Cardiac fibroblast (primary cell): ENCODE data around the gene ABCC1.
A peak's percentile ranks its signal among the peaks of the same experiment; 100 is the strongest.

ENCODE experiments used
- DNase-seq, 2 donors: peaks; one replicate each; pipeline versions ENCODE4 v3.0.0 to v3.0.0-alpha.2; 2010; ENCODE audit warnings: low read depth in 2 of 2
- H3K4me3 ChIP-seq, 2 donors: replicated peaks in 1 of 2; 1 replicate in 1 of 2; 2 replicates in 1 of 2; pipeline ENCODE4 v1.5.1; 2011; ENCODE audit warnings: low read depth in 2 of 2, low read length in 2 of 2, mild to moderate bottlenecking in 2 of 2, moderate library complexity in 1 of 2
- TF ChIP-seq, protein P1 (sequence below): IDR thresholded peaks from one replicate; pipeline ENCODE4 v1.5.1; 2011; ENCODE audit warnings: low read depth, mild to moderate bottlenecking, low read length, inconsistent platforms

The ABCC1 gene

DNA sequence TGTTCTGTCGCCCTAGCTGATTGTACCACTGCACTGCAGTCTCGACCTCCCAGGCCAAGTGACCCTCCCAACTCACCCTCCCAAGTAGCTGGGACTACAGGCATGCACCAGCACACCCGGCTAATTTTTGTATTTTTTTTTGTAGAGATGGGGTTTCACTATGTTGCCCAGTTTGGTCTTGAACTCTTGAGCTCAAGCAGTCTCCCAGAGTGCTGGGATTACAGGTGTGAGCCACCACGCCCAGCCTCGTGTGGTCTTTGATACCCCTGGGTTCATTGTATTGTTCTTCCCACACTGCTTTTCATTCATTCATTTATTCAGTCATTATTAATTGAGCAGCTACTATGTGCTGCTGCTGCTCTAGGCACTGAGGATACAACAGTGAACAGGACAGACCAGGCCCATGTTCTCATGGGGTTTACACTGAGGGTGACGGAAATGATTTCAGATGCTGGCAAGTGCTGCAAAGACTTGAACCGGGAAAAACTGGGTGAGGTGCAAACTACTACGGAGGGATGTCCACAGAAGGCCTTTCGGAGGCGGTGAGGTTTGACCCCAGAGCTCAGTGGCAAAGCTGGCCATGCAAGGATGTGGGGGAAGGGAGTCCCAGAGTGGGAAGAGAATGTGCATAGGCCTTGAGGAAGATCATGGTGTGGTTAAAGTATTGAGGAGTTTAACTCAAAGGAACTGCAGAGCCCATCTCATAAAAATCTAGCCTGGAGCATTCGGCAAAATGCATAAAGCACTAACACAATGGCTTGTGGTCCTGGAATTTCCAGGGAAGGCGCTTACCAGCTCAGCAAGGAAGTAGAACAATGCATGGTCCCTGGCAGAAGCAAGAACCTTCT is 10.9 kb downstream of the ABCC1 start:
- H3K4me3 ChIP-seq: no peak overlapping the region
- DNase-seq: no peak
- TF ChIP-seq, protein P1, sequence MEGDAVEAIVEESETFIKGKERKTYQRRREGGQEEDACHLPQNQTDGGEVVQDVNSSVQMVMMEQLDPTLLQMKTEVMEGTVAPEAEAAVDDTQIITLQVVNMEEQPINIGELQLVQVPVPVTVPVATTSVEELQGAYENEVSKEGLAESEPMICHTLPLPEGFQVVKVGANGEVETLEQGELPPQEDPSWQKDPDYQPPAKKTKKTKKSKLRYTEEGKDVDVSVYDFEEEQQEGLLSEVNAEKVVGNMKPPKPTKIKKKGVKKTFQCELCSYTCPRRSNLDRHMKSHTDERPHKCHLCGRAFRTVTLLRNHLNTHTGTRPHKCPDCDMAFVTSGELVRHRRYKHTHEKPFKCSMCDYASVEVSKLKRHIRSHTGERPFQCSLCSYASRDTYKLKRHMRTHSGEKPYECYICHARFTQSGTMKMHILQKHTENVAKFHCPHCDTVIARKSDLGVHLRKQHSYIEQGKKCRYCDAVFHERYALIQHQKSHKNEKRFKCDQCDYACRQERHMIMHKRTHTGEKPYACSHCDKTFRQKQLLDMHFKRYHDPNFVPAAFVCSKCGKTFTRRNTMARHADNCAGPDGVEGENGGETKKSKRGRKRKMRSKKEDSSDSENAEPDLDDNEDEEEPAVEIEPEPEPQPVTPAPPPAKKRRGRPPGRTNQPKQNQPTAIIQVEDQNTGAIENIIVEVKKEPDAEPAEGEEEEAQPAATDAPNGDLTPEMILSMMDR: no peak

DNA sequence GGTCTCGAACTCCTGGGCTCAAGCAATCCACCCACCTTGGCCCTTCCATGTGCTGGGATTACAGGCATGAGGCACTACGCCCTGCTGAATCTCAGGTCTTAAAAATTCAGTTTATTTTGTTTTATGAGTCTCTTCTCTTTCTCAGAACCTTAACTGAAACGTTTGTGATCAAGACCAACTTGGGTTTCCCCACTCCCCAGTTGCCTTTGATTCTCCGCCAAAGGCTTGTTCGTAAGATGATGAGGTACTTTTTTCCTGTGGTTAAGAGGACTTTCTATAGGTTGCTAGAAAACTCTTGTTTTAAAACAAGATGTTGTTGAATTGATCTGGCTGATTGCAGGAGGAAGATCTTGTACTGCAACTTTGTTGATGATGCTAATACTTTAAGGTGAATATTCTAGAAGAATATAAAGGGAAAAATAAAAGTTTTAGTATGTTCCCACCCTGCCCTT is 11.7 kb downstream of the ABCC1 start:
- no peak for DNase-seq
- H3K4me3 ChIP-seq: no peak overlapping the region
- TF ChIP-seq, protein P1: no peak

DNA sequence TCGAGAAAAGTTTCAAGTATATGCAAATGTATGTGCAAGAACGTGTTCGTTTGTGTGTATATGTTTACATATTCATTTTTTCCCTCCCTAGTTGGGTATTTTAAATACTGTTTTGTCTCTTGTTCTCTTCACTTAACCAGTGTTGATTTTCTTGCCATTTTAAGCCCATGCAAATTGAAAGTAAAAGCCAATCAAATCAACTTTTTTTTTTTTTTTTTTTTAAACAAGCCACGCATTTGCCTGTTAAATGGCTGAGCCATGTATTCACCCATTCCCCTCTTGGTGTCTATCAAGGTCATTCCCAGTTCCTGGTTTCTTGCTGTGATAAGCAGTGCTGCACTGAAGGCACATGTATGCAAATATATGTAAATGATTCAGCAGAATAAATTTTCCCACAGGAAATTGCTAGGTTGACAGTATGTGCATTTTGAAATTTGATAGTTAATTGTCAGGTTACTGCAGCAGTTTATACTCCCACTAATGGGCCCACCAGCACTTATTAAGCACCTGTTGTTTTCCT is 12.2 kb downstream of the ABCC1 start:
- no peak for DNase-seq
- TF ChIP-seq, protein P1: no peak
- no peak overlapping the region for H3K4me3 ChIP-seq

DNA sequence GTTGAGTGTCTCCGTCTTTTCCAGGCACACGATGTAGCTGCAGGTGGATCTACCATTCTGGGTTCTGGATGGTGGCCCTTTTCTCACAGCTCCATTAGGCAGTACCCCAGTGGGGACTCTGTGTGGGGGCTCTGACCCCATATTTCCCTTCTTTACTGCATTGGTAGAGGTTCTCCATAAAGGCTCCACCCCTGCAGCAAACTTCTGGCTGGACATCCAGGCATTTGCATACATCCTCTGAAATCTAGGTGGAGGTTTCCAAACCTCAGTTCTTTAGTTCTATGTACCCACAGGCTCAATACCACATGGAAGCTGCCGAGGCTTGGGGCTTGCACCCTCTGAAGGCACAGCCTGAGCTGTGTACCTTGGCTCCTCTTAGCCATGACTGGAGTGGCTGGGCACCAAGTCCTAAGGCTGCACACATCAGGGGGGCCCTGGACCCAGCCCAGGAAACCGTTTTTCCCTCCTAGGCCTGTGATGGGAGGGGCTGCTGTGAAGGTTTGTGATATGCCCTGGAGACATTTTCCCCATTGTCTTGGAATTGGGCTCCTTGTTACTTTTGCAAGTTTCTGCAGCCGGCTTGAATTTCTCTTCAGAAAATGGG is 14.0 kb downstream of the ABCC1 start:
- DNase-seq: no peak
- no peak overlapping the region for H3K4me3 ChIP-seq
- TF ChIP-seq, protein P1: no peak

DNA sequence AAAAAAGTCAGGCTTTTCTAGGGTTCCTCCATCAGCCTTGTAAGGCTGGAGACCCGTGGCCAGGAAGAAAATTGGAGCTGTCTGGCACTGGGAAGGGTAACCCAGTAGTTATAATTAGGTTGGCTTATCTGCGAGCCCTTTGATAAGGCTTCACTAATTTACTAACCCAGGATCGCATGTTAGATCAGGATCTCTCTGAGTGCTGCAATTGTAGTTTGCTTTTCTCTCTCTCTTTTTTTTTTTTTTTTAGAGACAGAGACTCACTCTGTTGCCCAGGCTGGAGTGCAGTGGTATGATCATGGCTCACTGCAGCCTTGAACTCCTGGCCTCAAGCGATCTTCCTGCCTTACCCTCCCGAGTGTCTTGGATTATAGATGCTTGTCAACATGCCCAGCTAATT is 17.0 kb downstream of the ABCC1 start:
- no peak overlapping the region for H3K4me3 ChIP-seq
- DNase-seq: no peak
- TF ChIP-seq, protein P1: no peak

DNA sequence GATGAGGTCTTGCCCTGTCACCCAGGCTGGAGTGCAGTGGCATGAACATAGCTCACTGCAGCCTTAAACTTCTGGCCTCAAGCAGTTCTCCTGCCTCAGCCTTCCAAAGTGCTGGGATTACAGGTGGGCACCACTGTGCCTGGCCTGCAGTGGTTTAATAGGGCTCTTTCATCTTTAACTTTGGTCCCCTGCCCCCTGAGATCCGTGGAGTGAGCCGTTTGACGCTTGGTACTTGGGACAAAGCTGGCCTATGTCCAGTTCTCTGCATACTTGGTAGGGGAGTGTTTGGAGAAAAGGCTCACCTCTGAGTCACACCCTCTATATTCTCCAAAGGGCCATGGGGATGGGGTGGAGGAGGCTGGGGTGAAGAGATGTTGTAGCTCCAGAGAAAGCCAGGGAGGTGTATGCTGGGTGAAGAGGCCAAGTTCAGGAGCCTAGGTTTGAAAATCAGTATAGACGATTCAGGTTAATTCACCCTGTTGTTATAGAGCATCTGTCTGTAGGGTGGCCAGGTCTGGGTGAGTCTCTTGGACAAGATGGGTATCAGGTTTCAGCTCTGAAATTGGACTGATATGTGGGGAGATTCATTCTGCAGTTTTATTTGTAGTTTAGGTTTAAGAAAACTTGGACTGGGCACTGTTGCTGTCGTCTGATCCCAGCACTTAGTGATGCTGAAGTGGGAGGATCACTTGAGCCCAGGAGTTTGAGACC is 17.6 kb downstream of the ABCC1 start:
- DNase-seq: peak; percentile 66 to 83
- no peak overlapping the region for H3K4me3 ChIP-seq
- TF ChIP-seq, protein P1: no peak
